Upper lobe of right lung (tissue), 1 donor: Measurements from ENCODE around the gene QSOX2. TPM values are rescaled to one million over a fixed set of nuclear protein-coding genes. Genes with fewer than 3 reads are reported as not detected.

Source experiments
- ATAC-seq: fragments of 200-7000 bp; cut with Tn5 transposase; one replicate; pipeline ENCODE4 v1.9.1; 2020; ENCODE audit warnings: mild to moderate bottlenecking, moderate library complexity
- DNase-seq: peaks from one replicate; pipeline ENCODE4 v3.0.0-alpha.2; 2020
- H3K27ac ChIP-seq: fragments of 200-600 bp; one replicate; pipeline ENCODE4 v1.8.0; 2022
- H3K27me3 ChIP-seq: fragments of 200-600 bp; one replicate; pipeline ENCODE4 v1.8.0; 2022; ENCODE audit warnings: mild to moderate bottlenecking
- H3K36me3 ChIP-seq: fragments of 200-600 bp; one replicate; pipeline ENCODE4 v1.8.0; 2022
- H3K4me1 ChIP-seq: fragments of 200-600 bp; one replicate; pipeline ENCODE4 v1.8.0; 2022
- H3K4me3 ChIP-seq: fragments of 200-600 bp; one replicate; pipeline ENCODE4 v1.8.0; 2022; ENCODE audit warnings: mild to moderate bottlenecking
- H3K9me3 ChIP-seq: fragments of 200-600 bp; one replicate; pipeline ENCODE4 v1.8.0; 2022
- CTCF ChIP-seq: fragments of 200-600 bp; IDR thresholded peaks from one replicate; pipeline ENCODE4 v1.8.0; 2022; ENCODE audit warnings: antibody characterized with exemption
- intact Hi-C: fragments of 100-400 bp; cut with DNase I; formaldehyde crosslinking; loops from one replicate; pipeline ENCODE4 v1.11.0; 2022
- total RNA-seq: library from RNA; stranded (reverse); fragmentation: NEBNext Ultra II Directional; extraction: Animal tissue kit (Norgen Biotek cat#: 25700); gene quantifications from one replicate; pipeline ENCODE4 v1.2.1, GENCODE V29; 2021
- donor health status: DM: no; HTN: yes; CAD: no; lungs with severe emphysema.

QSOX2 gene
- total RNA-seq, 1 donor from 2014 or later = 13.1 TPM

GRCh38 chr9:136182420-136182787, 63.2 kb downstream of the QSOX2 start:
- Histone ChIP-seq H3K27me3 (peaks cover 42% of the 10 kb centered on the region), H3K9me3 (no peaks in the 10 kb centered on the region), H3K4me1 (no peaks in the 10 kb centered on the region), H3K27ac (no peak overlapping the region), H3K36me3 (no peaks in the 10 kb centered on the region), H3K4me3 (no peak overlapping the region)
- ATAC-seq = no peak
- no peak for DNase-seq
- no peak for TF ChIP-seq CTCF
- intact Hi-C loops = no loop called here

DNA sequence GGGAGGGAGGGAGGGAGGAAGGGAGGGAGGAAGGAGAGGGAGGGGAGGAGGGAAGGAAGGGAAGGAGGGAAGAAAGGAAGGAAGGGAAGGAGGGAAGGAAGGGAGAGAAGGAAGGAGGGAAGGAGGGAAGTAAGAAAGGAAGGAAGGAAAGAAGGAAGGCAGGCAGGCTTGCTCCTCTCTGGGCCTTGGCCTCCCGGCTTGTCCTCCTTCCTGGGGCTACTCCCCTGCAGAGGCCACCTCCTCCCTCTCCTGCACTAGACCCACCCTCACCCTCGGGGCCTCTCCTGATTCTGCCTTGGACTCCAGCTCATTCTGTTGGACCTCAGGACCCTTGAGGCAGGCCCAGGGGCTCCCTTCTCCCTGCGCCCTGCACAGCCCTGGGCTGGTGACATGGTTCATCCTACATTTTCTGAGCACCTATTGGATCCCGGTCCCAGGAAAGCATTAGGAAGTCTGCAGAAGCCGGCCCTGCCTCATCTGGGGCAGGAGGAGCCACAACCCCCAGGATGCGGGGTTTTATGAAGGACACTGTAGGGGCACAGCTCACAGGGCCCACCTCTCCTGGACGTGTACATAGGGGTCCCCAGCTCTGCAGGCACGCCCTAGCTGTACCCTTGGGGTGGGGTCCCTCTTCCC, 63.7 kb downstream of the QSOX2 start:
- intact Hi-C loops = no loop called here
- no peaks in the 10 kb centered on the region for H3K36me3 ChIP-seq
- DNase-seq (no peak), ATAC-seq (no peak)
- no peak overlapping the region for H3K27ac ChIP-seq
- no peak for TF ChIP-seq CTCF
- H3K4me1 ChIP-seq = no peaks in the 10 kb centered on the region
- H3K9me3 ChIP-seq = no peaks in the 10 kb centered on the region
- no peak overlapping the region for H3K4me3 ChIP-seq
- peaks cover 37% of the 10 kb centered on the region for H3K27me3 ChIP-seq

DNA sequence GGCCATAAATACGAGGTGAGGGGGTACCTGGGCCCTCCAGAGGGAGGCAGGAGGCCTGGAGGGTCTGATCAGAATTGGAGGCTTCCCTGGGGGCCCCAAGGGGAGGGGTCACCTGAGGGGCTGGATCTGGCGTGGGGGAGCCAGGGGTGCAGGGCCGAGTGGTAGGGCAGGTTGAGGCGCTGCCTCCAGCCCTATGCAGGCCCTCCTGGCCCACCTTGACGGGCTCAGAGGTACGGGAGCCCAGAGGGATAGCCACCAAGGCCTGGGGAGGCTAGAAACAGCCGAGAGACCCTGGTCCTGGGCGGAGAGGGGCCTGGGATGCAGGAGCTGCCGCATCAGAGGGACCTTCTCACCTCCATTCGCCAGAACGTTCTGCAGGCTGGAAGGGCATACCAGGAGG, 65.0 kb downstream of the QSOX2 start:
- no peak for TF ChIP-seq CTCF
- Histone ChIP-seq H3K9me3 (no peaks in the 10 kb centered on the region), H3K4me1 (no peaks in the 10 kb centered on the region), H3K36me3 (no peaks in the 10 kb centered on the region), H3K4me3 (no peak overlapping the region), H3K27ac (no peak overlapping the region), H3K27me3 (peaks cover 27% of the 10 kb centered on the region)
- DNase-seq (no peak), ATAC-seq (no peak)
- intact Hi-C loops = no loop called here

DNA sequence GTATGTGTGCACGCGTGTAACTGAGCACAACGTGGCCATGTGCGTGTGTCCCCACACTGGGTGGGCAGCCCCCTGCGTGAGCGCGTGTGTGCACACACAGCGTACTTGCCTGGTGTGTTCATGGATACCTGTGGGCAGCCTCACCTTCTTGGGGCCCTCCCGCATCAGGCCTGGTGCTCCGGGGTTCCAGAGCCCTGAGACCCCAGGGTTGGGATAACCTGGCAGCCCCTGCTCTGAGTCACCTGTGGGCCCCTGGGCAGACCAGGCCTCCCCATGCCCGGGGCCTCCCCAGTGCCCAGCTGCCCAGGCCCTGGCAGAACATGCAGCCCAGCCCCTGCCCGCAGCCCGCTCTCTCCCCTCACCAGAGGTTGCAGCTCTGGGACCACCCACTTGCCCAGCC, 65.9 kb downstream of the QSOX2 start:
- no peak overlapping the region for H3K4me3 ChIP-seq
- DNase-seq (no peak), ATAC-seq (no peak)
- H3K36me3 ChIP-seq = no peaks in the 10 kb centered on the region
- H3K4me1 ChIP-seq = no peaks in the 10 kb centered on the region
- no peaks in the 10 kb centered on the region for H3K9me3 ChIP-seq
- H3K27me3 ChIP-seq = peaks cover 19% of the 10 kb centered on the region
- intact Hi-C loops = loop anchor here (10.0 kb wide), 1 partner anchor 105 kb away; no protein-coding TSS in a partner anchor
- no peak overlapping the region for H3K27ac ChIP-seq
- TF ChIP-seq CTCF = no peak

GRCh38 chr9:136179101-136179616, 66.5 kb downstream of the QSOX2 start:
- Histone ChIP-seq H3K27me3 (peaks cover 15% of the 10 kb centered on the region), H3K9me3 (no peaks in the 10 kb centered on the region), H3K36me3 (no peaks in the 10 kb centered on the region), H3K27ac (no peak overlapping the region), H3K4me1 (no peaks in the 10 kb centered on the region), H3K4me3 (no peak overlapping the region)
- no peak for DNase-seq
- no peak for ATAC-seq
- no peak for TF ChIP-seq CTCF
- intact Hi-C loops = loop anchor here (10.0 kb wide), 1 partner anchor 106 kb away; no protein-coding TSS in a partner anchor

- H3K27me3 ChIP-seq = peaks cover 11% of the 10 kb centered on the region
- DNase-seq (no peak), ATAC-seq (no peak)
- no peaks in the 10 kb centered on the region for H3K36me3 ChIP-seq
- no peak overlapping the region for H3K27ac ChIP-seq
- no peaks in the 10 kb centered on the region for H3K9me3 ChIP-seq
- intact Hi-C loops = loop anchor here (10.0 kb wide), 1 partner anchor 106 kb away; no protein-coding TSS in a partner anchor
- no peak for TF ChIP-seq CTCF
- no peaks in the 10 kb centered on the region for H3K4me1 ChIP-seq
- H3K4me3 ChIP-seq = no peak overlapping the region
Observed at GRCh38 chr9:136178773-136179075, 66.9 kb downstream of the QSOX2 start.
